Measurements from ENCODE around the gene DNAJC10. TPM values are rescaled to one million over a fixed set of nuclear protein-coding genes. Genes with fewer than 3 reads are reported as not detected.

Gene DNAJC10
- polyA plus RNA-seq, 3 donors: 25.2 to 102 (median 79.4) TPM

DNA sequence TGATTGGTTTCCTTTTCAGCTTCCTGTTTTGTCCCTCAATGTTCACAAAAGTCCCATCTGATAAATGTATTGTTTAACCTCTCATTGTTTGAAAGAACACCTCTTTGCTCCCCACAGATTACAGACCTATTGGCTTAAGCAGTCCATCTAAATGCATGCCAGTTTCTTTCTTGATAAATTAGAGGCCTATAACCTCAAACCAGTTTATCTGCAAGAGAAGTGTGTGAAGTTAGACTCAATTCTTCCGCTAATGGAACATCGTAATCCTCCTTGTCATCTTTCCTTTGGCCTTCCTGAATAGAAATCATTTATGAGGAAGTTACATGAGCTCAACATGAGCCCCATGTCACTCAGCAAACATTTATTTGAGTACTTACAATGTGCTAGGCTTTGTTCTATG is 76.4 kb downstream of the DNAJC10 start:
- peaks cover 3 to 7% (median 6%) of the 10 kb centered on the region in 3 donors for H3K27me3 Mint-ChIP-seq (ENCODE audit: low read depth in 3 of 3)
- WGBS (ENCODE audit: insufficient coverage): no CpG with 5 or more reads among the region's 2 CpGs
- Histone ChIP-seq H3K4me1 (ENCODE audit: control insufficient read depth in 1 of 2, insufficient read depth in 2 of 2, low read length in 2 of 2) (no peaks in the 10 kb centered on the region), H4K20me1 (ENCODE audit: insufficient read depth, low read length) (no peaks in the 10 kb centered on the region), H3K9me3 (replicated peaks in 1 of 2; ENCODE audit: control insufficient read depth in 1 of 2, insufficient read depth in 1 of 2, low read length in 2 of 2) (no peaks in the 10 kb centered on the region), H3K27me3 (ENCODE audit: control insufficient read depth in 2 of 2, insufficient read depth in 2 of 2, low read length in 2 of 2) (no peaks in the 10 kb centered on the region), H3K4me2 (replicated peaks; ENCODE audit: extremely low read depth, low read length, poor library complexity, severe bottlenecking) (no peak overlapping the region), H3K79me2 (ENCODE audit: insufficient read depth, low read length) (no peaks in the 10 kb centered on the region), H2AFZ (ENCODE audit: insufficient read depth, low read depth, low read length, poor library complexity, severe bottlenecking) (no peak overlapping the region), H3K4me3 (replicated peaks in 1 of 3; ENCODE audit: low read depth in 2 of 3, low read length in 3 of 3) (no peak overlapping the region), H3K9ac (ENCODE audit: insufficient read depth, low read length, poor library complexity, severe bottlenecking) (no peak overlapping the region), H3K36me3 (replicated peaks in 1 of 2; ENCODE audit: control insufficient read depth in 1 of 2, insufficient read depth in 2 of 2, low read length in 2 of 2) (no peaks in the 10 kb centered on the region), H3K27ac (ENCODE audit: low read depth in 1 of 2, low read length in 2 of 2) (no peak overlapping the region)
- no peak overlapping the region for H3K4me3 Mint-ChIP-seq
- no peak overlapping the region for H3K27ac Mint-ChIP-seq
- no peak for DNase-seq
- H3K4me1 Mint-ChIP-seq: peaks cover 2% of the 10 kb centered on the region
- TF ChIP-seq, protein P1, sequence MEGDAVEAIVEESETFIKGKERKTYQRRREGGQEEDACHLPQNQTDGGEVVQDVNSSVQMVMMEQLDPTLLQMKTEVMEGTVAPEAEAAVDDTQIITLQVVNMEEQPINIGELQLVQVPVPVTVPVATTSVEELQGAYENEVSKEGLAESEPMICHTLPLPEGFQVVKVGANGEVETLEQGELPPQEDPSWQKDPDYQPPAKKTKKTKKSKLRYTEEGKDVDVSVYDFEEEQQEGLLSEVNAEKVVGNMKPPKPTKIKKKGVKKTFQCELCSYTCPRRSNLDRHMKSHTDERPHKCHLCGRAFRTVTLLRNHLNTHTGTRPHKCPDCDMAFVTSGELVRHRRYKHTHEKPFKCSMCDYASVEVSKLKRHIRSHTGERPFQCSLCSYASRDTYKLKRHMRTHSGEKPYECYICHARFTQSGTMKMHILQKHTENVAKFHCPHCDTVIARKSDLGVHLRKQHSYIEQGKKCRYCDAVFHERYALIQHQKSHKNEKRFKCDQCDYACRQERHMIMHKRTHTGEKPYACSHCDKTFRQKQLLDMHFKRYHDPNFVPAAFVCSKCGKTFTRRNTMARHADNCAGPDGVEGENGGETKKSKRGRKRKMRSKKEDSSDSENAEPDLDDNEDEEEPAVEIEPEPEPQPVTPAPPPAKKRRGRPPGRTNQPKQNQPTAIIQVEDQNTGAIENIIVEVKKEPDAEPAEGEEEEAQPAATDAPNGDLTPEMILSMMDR (IDR thresholded peaks at IDR 0.05): no peak
- no peaks in the 10 kb centered on the region for H3K36me3 Mint-ChIP-seq
- H3K9me3 Mint-ChIP-seq: no peaks in the 10 kb centered on the region
- intact Hi-C loops (cut with micrococcal nuclease): no loop called here

DNA sequence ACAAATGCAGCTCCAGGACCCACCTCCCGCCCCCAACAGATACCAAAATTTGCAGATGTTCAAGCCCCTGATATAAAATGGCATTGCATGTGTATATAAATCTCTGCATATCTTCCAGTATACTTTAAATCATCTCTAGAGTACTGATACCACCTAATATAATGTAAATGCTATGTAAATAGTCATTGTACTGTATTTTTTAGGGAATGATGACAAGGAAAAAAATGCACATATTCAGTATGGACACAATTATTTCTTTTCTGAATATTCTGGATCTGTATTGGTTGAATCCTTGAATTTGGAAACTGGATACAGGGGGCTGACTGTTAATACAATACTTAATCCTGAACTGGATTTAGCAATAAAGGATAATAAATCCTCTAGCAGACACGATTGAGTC is 82.7 kb downstream of the DNAJC10 start:
- no peak overlapping the region for H3K4me3 ChIP-seq (replicated peaks in 1 of 3; ENCODE audit: low read depth in 2 of 3, low read length in 3 of 3)
- H3K79me2 ChIP-seq (ENCODE audit: insufficient read depth, low read length): no peaks in the 10 kb centered on the region
- WGBS (ENCODE audit: insufficient coverage): no CpG with 5 or more reads among the region's 2 CpGs
- no peaks in the 10 kb centered on the region for H3K4me1 ChIP-seq (ENCODE audit: control insufficient read depth in 1 of 2, insufficient read depth in 2 of 2, low read length in 2 of 2)
- H3K9me3 ChIP-seq (replicated peaks in 1 of 2; ENCODE audit: control insufficient read depth in 1 of 2, insufficient read depth in 1 of 2, low read length in 2 of 2): no peaks in the 10 kb centered on the region
- Mint-ChIP-seq H3K27me3 (ENCODE audit: low read depth in 3 of 3) (peaks cover 1 to 6% (median 4%) of the 10 kb centered on the region in 3 donors), H3K36me3 (no peaks in the 10 kb centered on the region), H3K9me3 (peaks cover 0 to 2% (median 0%) of the 10 kb centered on the region in 7 donors), H3K4me1 (no peaks in the 10 kb centered on the region), H3K4me3 (no peak overlapping the region), H3K27ac (no peak overlapping the region)
- H3K27ac ChIP-seq (ENCODE audit: low read depth in 1 of 2, low read length in 2 of 2): no peak overlapping the region
- intact Hi-C loops (cut with micrococcal nuclease): no loop called here
- DNase-seq: no peak
- no peak overlapping the region for H3K9ac ChIP-seq (ENCODE audit: insufficient read depth, low read length, poor library complexity, severe bottlenecking)
- no peaks in the 10 kb centered on the region for H3K36me3 ChIP-seq (replicated peaks in 1 of 2; ENCODE audit: control insufficient read depth in 1 of 2, insufficient read depth in 2 of 2, low read length in 2 of 2)
- peaks cover 0 to 2% of the 10 kb centered on the region in 2 donors for H3K27me3 ChIP-seq (ENCODE audit: control insufficient read depth in 2 of 2, insufficient read depth in 2 of 2, low read length in 2 of 2)
- no peak overlapping the region for H3K4me2 ChIP-seq (replicated peaks; ENCODE audit: extremely low read depth, low read length, poor library complexity, severe bottlenecking)
- H2AFZ ChIP-seq (ENCODE audit: insufficient read depth, low read depth, low read length, poor library complexity, severe bottlenecking): no peak overlapping the region
- no peaks in the 10 kb centered on the region for H4K20me1 ChIP-seq (ENCODE audit: insufficient read depth, low read length)
- TF ChIP-seq, protein P1 (IDR thresholded peaks at IDR 0.05): no peak

Measured in CD14-positive monocyte (primary cell).